Caco-2 (cell line): ENCODE data around the gene NEIL3. TPM values are rescaled to one million over a fixed set of nuclear protein-coding genes. Genes with fewer than 3 reads are reported as not detected.

Experiments used
- BruUV-seq: library from RNA; stranded (reverse); fragments of 400-500 nt; replicated peaks from 2 replicates; lab custom pipeline; 2021; lab: Mats Ljungman, UMichigan
- CTCF ChIA-PET: fragments of 300-600 bp; sonication (Branson Sonifier 250); formaldehyde crosslinking; loops from one replicate; lab custom pipeline; 2022; ENCODE audit warnings: antibody characterized with exemption; lab: Charles Lee
- POLR2A ChIA-PET: fragments of 300-600 bp; sonication (Branson Sonifier 250); formaldehyde crosslinking; loops from one replicate; lab custom pipeline; 2022; ENCODE audit warnings: antibody characterized with exemption; lab: Charles Lee
- DNase-seq, 2 experiments: peaks; one replicate each; pipeline versions ENCODE4 v3.0.0 to v3.0.0-alpha.2; 2020 to 2022
- H3K27me3 ChIP-seq: replicated peaks from 2 replicates; pipeline ENCODE4 v1.6.0; 2011; ENCODE audit warnings: low read length; ENCODE audit not compliant: control insufficient read depth, insufficient read depth
- H3K36me3 ChIP-seq: 2 replicates; pipeline ENCODE4 v1.5.1; 2011; ENCODE audit warnings: low read length; ENCODE audit not compliant: control insufficient read depth, insufficient read depth
- H3K4me1 ChIP-seq: fragments of 250-450 bp; sonication (Bioruptor Pico); 2 replicates; pipeline ENCODE4 v1.5.1; 2020; ENCODE audit warnings: mild to moderate bottlenecking
- H3K4me3 ChIP-seq: 2 replicates; pipeline ENCODE4 v1.5.1; 2011; ENCODE audit warnings: low read depth, mild to moderate bottlenecking, control low read depth, low read length
- H3K9me3 ChIP-seq: fragments of 250-450 bp; sonication (Bioruptor Pico); 2 replicates; pipeline ENCODE4 v1.5.1; 2020; ENCODE audit warnings: mild to moderate bottlenecking, moderate library complexity
- H3K27ac Mint-ChIP-seq: one replicate; pipeline ENCODE4 v1.8.0; 2022; ENCODE audit warnings: mixed read lengths; ENCODE audit not compliant: unreplicated experiment
- H3K27me3 Mint-ChIP-seq: one replicate; pipeline ENCODE4 v1.8.0; 2022; ENCODE audit warnings: mixed read lengths; ENCODE audit not compliant: insufficient read depth, unreplicated experiment
- H3K36me3 Mint-ChIP-seq: one replicate; pipeline ENCODE4 v1.8.0; 2022; ENCODE audit warnings: mild to moderate bottlenecking, mixed read lengths; ENCODE audit not compliant: insufficient read depth, unreplicated experiment
- H3K4me1 Mint-ChIP-seq: one replicate; pipeline ENCODE4 v1.8.0; 2022; ENCODE audit warnings: low read depth, mixed read lengths; ENCODE audit not compliant: unreplicated experiment
- H3K4me3 Mint-ChIP-seq: one replicate; pipeline ENCODE4 v1.8.0; 2022; ENCODE audit warnings: mild to moderate bottlenecking, moderate library complexity, mixed read lengths; ENCODE audit not compliant: unreplicated experiment
- H3K9me3 Mint-ChIP-seq: one replicate; pipeline ENCODE4 v1.8.0; 2022; ENCODE audit warnings: mixed read lengths; ENCODE audit not compliant: unreplicated experiment
- intact Hi-C: fragments of 100-400 bp; cut with micrococcal nuclease; formaldehyde crosslinking; loops from one replicate; pipeline ENCODE4 v1.10.0; 2022; ENCODE audit not compliant: unreplicated experiment
- total RNA-seq: library from RNA; stranded (reverse); gene quantifications from 2 replicates; pipeline ENCODE4 v1.2.3, GENCODE V29; 2022
- TF ChIP-seq, protein P1 (sequence below), 2 experiments: fragments of 200-600 bp in 1 of 2; IDR thresholded peaks; 1 replicate in 1 of 2; 2 replicates in 1 of 2; pipeline versions ENCODE4 v1.5.1 to v1.8.0; 2011 to 2022; ENCODE audit warnings: antibody characterized with exemption in 1 of 2, control low read depth in 1 of 2, inconsistent platforms in 1 of 2, low read depth in 1 of 2, low read length in 1 of 2, mild to moderate bottlenecking in 1 of 2, moderate library complexity in 1 of 2; ENCODE audit not compliant: insufficient read depth in 1 of 2, severe bottlenecking in 1 of 2, unreplicated experiment in 1 of 2

Gene NEIL3
- total RNA-seq, 1 experiment from 2014 or later, result 8.0 TPM

DNA sequence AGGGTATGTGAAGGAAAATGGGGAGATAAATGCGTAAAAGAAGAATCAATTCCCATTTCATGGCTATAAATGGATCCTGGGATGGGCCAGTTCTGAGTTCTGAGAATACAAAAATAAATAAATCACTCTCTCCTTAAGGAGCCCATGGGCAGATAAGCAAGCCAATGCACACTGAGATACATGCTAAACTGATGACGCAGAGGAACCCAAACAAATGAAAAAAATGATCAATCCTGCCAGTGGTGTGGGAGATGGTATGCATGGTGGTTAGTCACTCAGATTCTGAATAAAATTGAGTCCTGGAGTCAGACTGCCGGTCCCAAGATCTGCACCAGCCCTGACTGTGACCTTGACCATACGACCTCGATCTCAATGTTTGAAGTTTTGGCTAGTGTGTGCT lies 59.7 kb downstream of the NEIL3 start:
- intact Hi-C loops, result loop anchor here (5.0 kb wide), 1 partner anchor 178 kb away; no protein-coding TSS in a partner anchor
- TF ChIP-seq, protein P1, sequence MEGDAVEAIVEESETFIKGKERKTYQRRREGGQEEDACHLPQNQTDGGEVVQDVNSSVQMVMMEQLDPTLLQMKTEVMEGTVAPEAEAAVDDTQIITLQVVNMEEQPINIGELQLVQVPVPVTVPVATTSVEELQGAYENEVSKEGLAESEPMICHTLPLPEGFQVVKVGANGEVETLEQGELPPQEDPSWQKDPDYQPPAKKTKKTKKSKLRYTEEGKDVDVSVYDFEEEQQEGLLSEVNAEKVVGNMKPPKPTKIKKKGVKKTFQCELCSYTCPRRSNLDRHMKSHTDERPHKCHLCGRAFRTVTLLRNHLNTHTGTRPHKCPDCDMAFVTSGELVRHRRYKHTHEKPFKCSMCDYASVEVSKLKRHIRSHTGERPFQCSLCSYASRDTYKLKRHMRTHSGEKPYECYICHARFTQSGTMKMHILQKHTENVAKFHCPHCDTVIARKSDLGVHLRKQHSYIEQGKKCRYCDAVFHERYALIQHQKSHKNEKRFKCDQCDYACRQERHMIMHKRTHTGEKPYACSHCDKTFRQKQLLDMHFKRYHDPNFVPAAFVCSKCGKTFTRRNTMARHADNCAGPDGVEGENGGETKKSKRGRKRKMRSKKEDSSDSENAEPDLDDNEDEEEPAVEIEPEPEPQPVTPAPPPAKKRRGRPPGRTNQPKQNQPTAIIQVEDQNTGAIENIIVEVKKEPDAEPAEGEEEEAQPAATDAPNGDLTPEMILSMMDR (IDR thresholded peaks at IDR 0.05; ENCODE audit: insufficient read depth in 1 of 2, low read depth in 1 of 2, low read length in 1 of 2, severe bottlenecking in 1 of 2, unreplicated experiment in 1 of 2), result no peak
- no peaks in the 10 kb centered on the region for H3K9me3 ChIP-seq
- no peaks in the 10 kb centered on the region for H3K4me1 Mint-ChIP-seq
- no peaks in the 10 kb centered on the region for H3K36me3 ChIP-seq
- H3K4me3 Mint-ChIP-seq, result no peak overlapping the region
- H3K4me1 ChIP-seq, result no peaks in the 10 kb centered on the region
- H3K27ac Mint-ChIP-seq, result no peak overlapping the region
- no peaks in the 10 kb centered on the region for H3K27me3 ChIP-seq
- no peaks in the 10 kb centered on the region for H3K36me3 Mint-ChIP-seq
- ChIA-PET POLR2A (no interaction called here), CTCF (no interaction called here)
- H3K9me3 Mint-ChIP-seq, result no peaks in the 10 kb centered on the region
- BruUV-seq, result no TSS peak
- peaks cover 4% of the 10 kb centered on the region for H3K27me3 Mint-ChIP-seq
- DNase-seq, result no peak
- H3K4me3 ChIP-seq, result no peak overlapping the region

DNA sequence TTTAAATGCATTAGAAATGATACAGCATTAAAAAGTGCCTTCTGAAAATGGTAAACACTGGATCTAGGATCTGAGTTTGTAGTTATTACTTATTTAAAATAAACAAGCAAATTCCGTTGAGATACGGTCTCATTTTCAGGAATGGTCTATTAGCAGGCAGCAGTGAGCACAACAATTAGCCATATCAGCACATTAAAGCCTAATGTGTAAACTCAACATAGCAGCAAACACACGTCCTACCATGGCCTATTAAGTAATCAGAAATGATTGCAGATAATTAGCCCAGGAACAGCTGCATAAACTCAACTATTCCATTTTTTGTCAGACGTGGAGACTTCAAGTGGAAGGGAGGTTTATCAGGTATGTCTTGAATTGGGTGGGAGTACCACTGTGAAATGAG lies 61.8 kb downstream of the NEIL3 start:
- no peak overlapping the region for H3K4me3 Mint-ChIP-seq
- H3K36me3 Mint-ChIP-seq, result no peaks in the 10 kb centered on the region
- intact Hi-C loops, result no loop called here
- H3K27me3 Mint-ChIP-seq, result peaks cover 4% of the 10 kb centered on the region
- DNase-seq, result no peak
- no peaks in the 10 kb centered on the region for H3K27me3 ChIP-seq
- TF ChIP-seq, protein P1 (IDR thresholded peaks at IDR 0.05; ENCODE audit: insufficient read depth in 1 of 2, low read depth in 1 of 2, low read length in 1 of 2, severe bottlenecking in 1 of 2, unreplicated experiment in 1 of 2), result no peak
- no peaks in the 10 kb centered on the region for H3K9me3 ChIP-seq
- H3K4me1 Mint-ChIP-seq, result no peaks in the 10 kb centered on the region
- ChIA-PET POLR2A (no interaction called here), CTCF (no interaction called here)
- BruUV-seq, result no TSS peak
- no peak overlapping the region for H3K4me3 ChIP-seq
- no peaks in the 10 kb centered on the region for H3K9me3 Mint-ChIP-seq
- no peaks in the 10 kb centered on the region for H3K4me1 ChIP-seq
- no peaks in the 10 kb centered on the region for H3K36me3 ChIP-seq
- H3K27ac Mint-ChIP-seq, result no peak overlapping the region

DNA sequence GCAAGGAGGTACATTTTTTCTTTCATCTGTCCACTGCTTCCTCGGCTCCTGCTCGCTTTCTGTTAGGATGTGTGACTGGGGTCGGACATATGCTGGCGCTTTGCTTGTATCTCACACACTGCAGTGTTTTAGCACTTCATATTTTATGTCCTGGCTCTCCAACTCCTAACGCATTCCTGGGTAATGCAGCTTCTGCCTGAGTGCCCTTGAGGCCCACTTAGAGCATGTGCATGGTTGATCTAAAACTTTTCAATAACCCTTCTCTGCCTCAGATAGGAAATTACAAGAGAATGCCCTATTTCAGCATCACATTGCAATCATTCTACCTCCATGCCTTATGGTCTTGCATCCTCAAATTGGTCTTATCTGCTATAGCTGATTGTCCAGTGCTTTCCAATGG lies 65.3 kb downstream of the NEIL3 start:
- Mint-ChIP-seq H3K4me3 (no peak overlapping the region), H3K36me3 (no peaks in the 10 kb centered on the region), H3K27me3 (peaks cover 12% of the 10 kb centered on the region), H3K9me3 (no peaks in the 10 kb centered on the region), H3K4me1 (no peaks in the 10 kb centered on the region), H3K27ac (no peak overlapping the region)
- Histone ChIP-seq H3K4me3 (no peak overlapping the region), H3K4me1 (no peaks in the 10 kb centered on the region), H3K9me3 (no peaks in the 10 kb centered on the region), H3K27me3 (no peaks in the 10 kb centered on the region), H3K36me3 (no peaks in the 10 kb centered on the region)
- no peak for DNase-seq
- ChIA-PET CTCF (no interaction called here), POLR2A (no interaction called here)
- TF ChIP-seq, protein P1 (IDR thresholded peaks at IDR 0.05; ENCODE audit: insufficient read depth in 1 of 2, low read depth in 1 of 2, low read length in 1 of 2, severe bottlenecking in 1 of 2, unreplicated experiment in 1 of 2), result no peak
- no TSS peak for BruUV-seq
- intact Hi-C loops, result no loop called here
